Mesodermal cell (in vitro differentiated cells): Measurements from ENCODE around the gene PRXL2A.

Experiments used
- H3K27ac ChIP-seq: 2 replicates; pipeline ENCODE4 v1.7.0; 2013; ENCODE audit warnings: mild to moderate bottlenecking, low read depth, low read length, moderate library complexity; ENCODE audit not compliant: severe bottlenecking
- H3K36me3 ChIP-seq: 2 replicates; pipeline ENCODE4 v1.7.1; 2013; ENCODE audit warnings: mild to moderate bottlenecking, low read length, moderate library complexity; ENCODE audit not compliant: control insufficient read depth, insufficient read depth
- H3K4me1 ChIP-seq: one replicate; pipeline ENCODE4 v1.7.1; 2013; ENCODE audit warnings: mild to moderate bottlenecking, low read length; ENCODE audit not compliant: insufficient read depth, control insufficient read depth, poor library complexity, severe bottlenecking
- H3K4me3 ChIP-seq: 2 replicates; pipeline ENCODE4 v1.7.0; 2013; ENCODE audit warnings: low read length, control low read depth, mild to moderate bottlenecking; ENCODE audit not compliant: insufficient read depth, poor library complexity, severe bottlenecking; ENCODE audit errors: extremely low read depth
- H3K9me3 ChIP-seq: 2 replicates; pipeline ENCODE4 v1.7.1; 2013; ENCODE audit warnings: mild to moderate bottlenecking, low read length, moderate library complexity; ENCODE audit not compliant: control insufficient read depth
- WGBS, 2 experiments: methylation state at CpG; one replicate each; pipeline ENCODE4 v1.1.5; 2013; ENCODE audit warnings: missing lambda C conversion rate in 2 of 2; ENCODE audit not compliant: insufficient coverage in 2 of 2; 5-methylcytosine and 5-hydroxymethylcytosine counted together

The PRXL2A gene

DNA sequence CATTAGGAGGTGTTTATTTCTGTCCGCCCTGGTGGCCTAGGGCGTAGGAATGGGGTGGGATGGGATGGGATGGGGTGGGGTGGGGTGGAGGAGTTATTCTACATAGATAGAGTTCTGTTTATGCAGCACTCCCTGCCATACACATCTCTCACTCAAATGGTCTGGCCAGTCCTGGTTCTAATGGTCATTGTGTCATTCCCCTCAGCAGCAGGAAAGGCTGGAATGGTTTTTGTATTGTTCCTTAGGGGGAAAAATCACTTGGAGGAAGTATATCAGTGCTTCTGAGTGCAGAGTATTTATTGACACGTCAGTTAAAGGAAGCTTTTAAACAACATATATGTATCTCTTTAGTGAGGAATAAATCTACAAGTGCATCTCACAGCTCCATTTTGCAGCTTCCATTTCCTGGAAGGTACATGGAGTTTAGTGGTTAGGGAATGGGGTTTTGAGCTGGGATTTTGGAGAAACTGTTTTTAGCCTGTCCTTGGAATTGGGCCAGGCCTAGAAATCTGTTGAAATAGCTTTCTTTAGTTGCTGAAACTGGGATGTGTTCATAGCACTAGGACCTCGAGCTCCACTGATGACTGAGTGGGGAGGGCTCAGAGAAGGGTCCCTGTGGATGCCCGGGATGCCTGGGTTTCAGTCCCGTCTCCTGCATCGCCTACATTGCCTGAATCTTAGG is 54.1 kb downstream of the PRXL2A start:
- Histone ChIP-seq H3K9me3 (no peaks in the 10 kb centered on the region), H3K36me3 (peaks cover 25% of the 10 kb centered on the region), H3K27ac (peak overlapping the region; percentile 78), H3K4me1 (peaks cover 90% of the 10 kb centered on the region), H3K4me3 (no peak overlapping the region)
- 88 to 90% methylated on average over 3 to 4 of the region's 7 CpGs for WGBS, 2 experiments

DNA sequence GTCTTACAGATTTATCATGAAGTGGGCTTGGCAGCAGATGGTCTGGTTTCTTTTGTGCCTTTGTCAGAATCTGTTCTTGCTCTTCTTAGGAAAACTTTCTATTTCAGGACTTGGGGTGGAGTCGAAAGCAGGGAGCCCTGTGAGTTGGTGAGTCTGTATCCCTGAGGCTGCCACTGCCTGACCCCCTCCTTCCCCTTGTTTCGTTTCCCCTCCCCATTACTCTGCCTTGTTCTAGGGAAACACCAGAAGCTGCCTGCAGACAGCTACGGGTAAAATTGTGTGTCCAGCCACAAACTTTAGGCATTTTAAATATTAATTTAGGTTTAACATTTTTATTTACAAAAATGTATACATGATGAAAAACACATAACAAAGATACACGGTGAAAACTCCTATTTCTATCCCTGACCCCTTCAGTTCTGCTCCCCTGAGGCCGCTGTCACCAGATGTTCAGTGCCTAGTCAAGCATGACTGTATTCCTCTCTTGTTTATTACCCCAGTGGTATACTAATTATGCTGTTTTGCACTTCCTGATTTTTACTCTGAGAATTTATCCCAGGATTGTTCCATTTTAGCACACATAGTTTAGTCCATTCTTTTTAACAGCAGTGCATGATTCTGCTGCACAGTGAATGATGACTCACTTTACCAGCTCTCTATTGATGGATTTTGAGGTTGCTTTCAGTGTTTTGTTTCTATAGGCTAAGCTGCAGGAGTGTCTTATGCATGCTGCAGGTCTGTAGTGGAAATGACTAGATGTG is 54.8 kb downstream of the PRXL2A start:
- Histone ChIP-seq H3K9me3 (no peaks in the 10 kb centered on the region), H3K27ac (peak overlapping the region; percentile 93), H3K4me3 (no peak overlapping the region), H3K4me1 (peaks cover 90% of the 10 kb centered on the region), H3K36me3 (peaks cover 18% of the 10 kb centered on the region)
- WGBS, 2 experiments = 74 to 83% methylated on average over 1 to 3 of the region's 5 CpGs

DNA sequence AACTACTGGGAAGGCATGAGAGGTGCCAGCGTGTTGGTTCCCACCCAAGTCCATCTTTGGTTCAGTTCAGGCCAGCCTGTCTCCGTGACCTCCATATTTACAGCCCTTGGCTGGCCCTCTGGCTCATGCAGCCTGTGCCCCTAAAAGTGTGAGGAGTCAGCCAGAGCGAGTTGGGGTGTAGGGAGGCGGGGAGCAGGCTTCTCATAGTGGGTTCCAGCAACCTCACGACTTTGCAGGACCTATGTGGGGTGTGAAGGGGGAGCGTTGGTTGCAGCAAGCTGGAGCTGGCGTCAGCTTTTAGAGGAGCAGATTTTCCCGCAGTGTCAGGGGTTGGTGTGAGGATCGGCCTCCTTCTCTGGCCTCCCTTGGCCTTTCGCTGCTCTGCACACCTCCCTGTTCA is 55.5 kb downstream of the PRXL2A start:
- peaks cover 90% of the 10 kb centered on the region for H3K4me1 ChIP-seq
- no peaks in the 10 kb centered on the region for H3K9me3 ChIP-seq
- peaks cover 17% of the 10 kb centered on the region for H3K36me3 ChIP-seq
- 89 to 93% methylated on average over 6 to 10 of the region's 10 CpGs for WGBS, 2 experiments
- H3K4me3 ChIP-seq = no peak overlapping the region
- peak overlapping the region; percentile 93 for H3K27ac ChIP-seq

DNA sequence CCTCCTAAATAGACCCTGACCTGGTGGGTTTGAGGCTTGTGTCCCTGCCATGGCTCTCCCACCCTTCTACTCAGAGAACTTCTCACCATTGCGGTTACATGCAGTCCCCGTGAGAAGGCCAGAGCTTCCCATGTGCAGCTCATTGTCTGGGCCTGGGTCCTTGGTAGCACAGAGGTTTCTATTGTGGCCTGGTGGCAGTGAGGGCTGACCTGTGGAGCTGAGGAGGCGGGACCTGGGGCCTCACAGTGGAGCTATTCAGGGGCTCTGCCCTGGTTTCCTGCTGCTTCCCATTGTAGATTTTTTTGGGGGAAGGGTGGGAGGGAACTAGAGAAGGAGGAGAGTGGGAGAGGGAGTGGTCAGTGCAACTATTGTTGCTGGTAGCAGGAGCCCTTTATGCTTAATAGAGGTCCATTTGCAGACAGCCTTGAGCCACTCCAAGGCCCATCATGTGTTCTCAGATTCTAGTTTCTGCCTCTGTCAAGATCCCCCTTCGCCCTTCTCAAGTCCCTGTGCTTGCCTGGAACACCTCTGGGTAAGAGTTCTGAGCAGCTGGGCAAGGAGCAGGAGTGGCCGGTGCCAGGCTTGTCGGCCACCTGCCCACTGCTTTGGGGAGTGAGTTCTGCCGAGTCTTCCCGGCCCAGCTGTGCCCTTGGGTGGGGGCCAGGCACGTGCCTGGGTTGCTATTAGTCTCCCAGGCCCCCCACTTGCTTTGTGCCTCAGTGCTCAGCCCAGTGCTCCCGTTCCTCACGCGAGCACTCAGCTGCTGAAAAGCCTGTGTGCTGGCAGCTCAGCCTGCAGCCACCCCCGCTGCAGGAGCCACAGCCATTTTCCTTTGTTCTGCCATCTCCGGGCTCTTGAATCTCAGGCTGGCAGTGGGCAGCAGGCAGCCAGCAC is 56.5 kb downstream of the PRXL2A start:
- H3K9me3 ChIP-seq = no peaks in the 10 kb centered on the region
- H3K27ac ChIP-seq = peak overlapping the region; percentile 93
- H3K4me3 ChIP-seq = no peak overlapping the region
- 27 to 39% methylated on average over 12 to 13 of the region's 14 CpGs for WGBS, 2 experiments
- H3K36me3 ChIP-seq = peaks cover 20% of the 10 kb centered on the region
- H3K4me1 ChIP-seq = peaks cover 84% of the 10 kb centered on the region

DNA sequence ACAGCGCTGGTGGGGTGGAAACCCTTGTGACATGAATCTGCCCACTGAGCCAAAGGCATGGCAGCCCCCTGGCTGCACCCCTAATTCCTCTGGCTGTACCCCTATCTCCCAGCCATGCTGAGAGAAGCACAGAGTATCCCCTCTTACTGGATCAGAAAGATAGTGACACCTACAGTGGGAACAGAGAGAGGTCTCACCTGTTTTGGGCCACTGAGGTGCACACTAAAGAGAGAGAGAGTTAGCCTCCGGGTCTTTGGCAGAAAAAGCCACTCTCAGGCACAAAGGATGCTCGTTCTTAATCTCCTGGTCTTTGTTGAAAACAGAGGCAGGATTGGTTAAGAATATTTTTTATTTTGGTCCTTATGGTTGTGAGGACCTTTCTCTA is 57.1 kb downstream of the PRXL2A start:
- 51 to 65% methylated on average over 2 to 3 of the region's 3 CpGs for WGBS, 2 experiments
- Histone ChIP-seq H3K4me1 (peaks cover 78% of the 10 kb centered on the region), H3K36me3 (peaks cover 25% of the 10 kb centered on the region), H3K27ac (peak overlapping the region; percentile 93), H3K9me3 (no peaks in the 10 kb centered on the region), H3K4me3 (no peak overlapping the region)

DNA sequence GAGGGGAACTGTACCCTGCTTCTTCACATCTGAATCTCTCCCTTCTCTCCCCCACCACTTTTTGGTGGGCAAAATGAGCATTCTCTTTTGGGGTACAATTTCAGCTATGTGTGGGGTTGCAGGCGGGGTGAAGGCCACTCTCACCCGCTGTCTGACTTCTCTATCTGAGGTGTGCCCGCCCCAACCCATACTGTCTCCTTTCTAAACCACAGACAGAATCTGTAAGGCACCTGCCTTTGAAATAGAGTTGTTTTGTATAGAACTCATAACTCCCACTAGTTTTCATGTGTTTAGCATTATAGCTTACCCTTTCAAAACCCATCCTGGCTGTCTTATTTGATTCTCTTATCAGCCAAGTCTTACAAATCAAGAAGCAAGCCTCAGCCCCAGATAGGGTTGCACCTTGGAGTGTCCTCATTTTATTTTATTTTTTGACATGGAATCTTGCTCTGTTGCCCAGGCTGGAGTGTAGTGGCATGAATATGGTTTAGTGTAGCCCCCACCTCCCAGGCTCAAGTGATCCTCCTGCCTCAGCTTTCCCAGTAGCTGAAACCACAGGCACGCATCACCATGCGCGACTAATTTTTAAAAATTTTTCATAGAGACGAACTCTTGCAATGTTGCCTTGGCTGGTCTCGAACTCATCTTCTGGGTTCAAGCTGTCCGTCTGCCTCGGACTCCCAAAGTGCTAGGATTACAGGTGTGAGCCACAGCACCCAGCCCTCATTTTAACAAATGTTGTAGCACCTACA is 57.7 kb downstream of the PRXL2A start:
- H3K4me3 ChIP-seq = no peak overlapping the region
- H3K27ac ChIP-seq = no peak overlapping the region
- H3K4me1 ChIP-seq = peaks cover 72% of the 10 kb centered on the region
- H3K9me3 ChIP-seq = no peaks in the 10 kb centered on the region
- WGBS, 2 experiments = 87 to 96% methylated on average over 7 of the region's 10 CpGs
- peaks cover 28% of the 10 kb centered on the region for H3K36me3 ChIP-seq

DNA sequence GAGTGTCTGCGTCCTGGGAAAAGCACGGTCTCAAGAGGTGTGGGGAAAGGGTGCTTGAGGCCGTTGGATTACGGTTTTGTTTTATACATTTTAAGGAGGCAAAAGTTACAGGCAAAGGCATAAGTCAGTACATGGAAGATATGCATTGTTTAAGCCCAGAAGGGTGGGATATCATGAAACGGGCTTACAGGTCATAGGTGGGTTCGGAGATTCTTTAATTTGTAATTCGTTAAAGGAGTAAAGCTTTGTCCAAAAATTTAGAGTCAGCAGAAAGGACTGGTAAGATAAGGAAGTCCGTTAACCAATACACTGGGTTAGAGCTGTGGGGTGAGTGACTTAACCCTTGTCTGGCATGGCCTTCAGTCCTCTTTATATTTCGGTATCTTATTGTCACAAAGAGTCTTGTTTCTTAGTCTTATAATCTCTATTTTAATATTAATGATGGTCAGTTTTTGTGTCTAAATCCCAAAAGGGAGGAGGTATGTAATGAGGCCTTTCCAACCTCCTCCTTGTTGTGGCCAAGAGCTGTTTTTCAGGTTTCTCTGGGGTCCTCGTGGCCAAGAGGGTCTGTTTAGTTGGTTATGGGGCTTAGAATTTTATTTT is 58.5 kb downstream of the PRXL2A start:
- Histone ChIP-seq H3K9me3 (no peaks in the 10 kb centered on the region), H3K4me1 (peaks cover 64% of the 10 kb centered on the region), H3K4me3 (no peak overlapping the region), H3K36me3 (peaks cover 28% of the 10 kb centered on the region), H3K27ac (no peak overlapping the region)
- 92 to 93% methylated on average over 7 to 8 of the region's 10 CpGs for WGBS, 2 experiments

DNA sequence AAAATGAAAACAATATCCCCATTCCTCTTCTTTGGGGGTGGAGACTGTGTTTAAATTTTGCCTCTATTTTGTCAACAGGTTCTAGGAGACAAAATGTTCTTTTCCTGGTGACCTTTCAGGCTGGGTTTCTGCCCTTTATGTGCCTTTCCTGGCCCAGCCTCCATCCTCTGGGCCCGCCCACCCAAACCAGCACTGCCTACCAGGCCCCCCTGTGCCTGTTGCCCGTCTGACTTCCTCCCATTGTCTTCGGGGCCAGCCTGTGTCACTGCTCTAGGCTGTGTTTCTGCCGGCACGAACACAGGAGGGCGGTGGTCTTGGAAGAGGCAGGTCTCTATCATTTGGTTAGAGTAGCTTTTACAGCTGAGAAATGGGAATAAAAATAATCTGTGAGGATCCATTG is 59.7 kb downstream of the PRXL2A start:
- Histone ChIP-seq H3K4me3 (no peak overlapping the region), H3K36me3 (peaks cover 35% of the 10 kb centered on the region), H3K27ac (peak overlapping the region; percentile 60), H3K4me1 (peaks cover 53% of the 10 kb centered on the region), H3K9me3 (no peaks in the 10 kb centered on the region)
- WGBS, 2 experiments = 20 to 40% methylated on average over 1 of the region's 6 CpGs

DNA sequence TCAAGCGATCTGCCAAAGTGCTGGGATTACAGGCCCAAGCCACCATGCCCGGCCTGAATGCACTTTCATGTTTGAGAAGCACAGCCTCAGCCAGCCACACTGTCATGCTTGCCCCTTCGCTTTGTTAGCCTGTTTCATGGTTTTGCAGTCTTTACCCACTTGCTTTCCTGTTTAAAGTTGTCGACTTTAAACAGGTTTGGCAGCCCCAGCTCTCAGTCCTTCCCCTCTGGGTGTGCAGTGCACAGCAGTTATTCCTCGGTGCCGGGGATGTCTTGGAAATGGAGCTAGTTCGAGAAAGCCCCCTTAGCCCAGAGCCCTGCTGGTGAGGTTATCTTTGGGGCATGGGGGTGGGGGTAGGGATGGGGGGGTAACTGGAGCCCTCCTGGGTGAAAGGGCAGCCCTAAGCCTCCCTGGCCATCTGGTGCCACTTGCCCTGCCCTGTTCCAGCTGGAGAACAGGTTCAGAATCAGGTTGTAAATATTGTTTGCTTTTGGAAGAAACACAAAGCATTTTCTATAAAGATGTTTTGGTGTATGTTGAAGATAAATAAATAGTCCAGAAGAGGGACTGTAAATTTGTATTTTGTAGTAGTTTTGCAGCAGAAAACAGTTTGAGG is 60.6 kb downstream of the PRXL2A start:
- WGBS, 2 experiments = 85 to 90% methylated on average over 5 to 6 of the region's 7 CpGs
- Histone ChIP-seq H3K9me3 (no peaks in the 10 kb centered on the region), H3K4me3 (no peak overlapping the region), H3K36me3 (peaks cover 40% of the 10 kb centered on the region), H3K4me1 (peaks cover 53% of the 10 kb centered on the region), H3K27ac (no peak overlapping the region)
